Stomach smooth muscle (tissue), 2 donors: ENCODE data around the gene CELF6.

Experiments
- H3K27ac ChIP-seq: one replicate; pipeline ENCODE4 v1.7.0; 2013; ENCODE audit warnings: mild to moderate bottlenecking, low read length, inconsistent platforms
- H3K27me3 ChIP-seq, 2 donors: one replicate each; pipeline ENCODE4 v1.7.0; 2013; ENCODE audit warnings: low read length in 2 of 2; ENCODE audit not compliant: insufficient read depth in 2 of 2, control insufficient read depth in 1 of 2
- H3K36me3 ChIP-seq, 2 donors: one replicate each; pipeline ENCODE4 v1.7.0; 2013; ENCODE audit warnings: low read length in 2 of 2; ENCODE audit not compliant: control insufficient read depth in 2 of 2, insufficient read depth in 2 of 2
- H3K4me1 ChIP-seq: one replicate; pipeline ENCODE4 v1.7.0; 2013; ENCODE audit warnings: low read length; ENCODE audit not compliant: control insufficient read depth, insufficient read depth
- H3K4me3 ChIP-seq, 2 donors: one replicate each; pipeline ENCODE4 v1.7.0; 2013; ENCODE audit warnings: low read length in 2 of 2
- H3K9ac ChIP-seq, 2 donors: one replicate each; pipeline ENCODE4 v1.7.0; 2013; ENCODE audit warnings: low read length in 2 of 2, mild to moderate bottlenecking in 1 of 2
- H3K9me3 ChIP-seq, 2 donors: one replicate each; pipeline ENCODE4 v1.7.0; 2013; ENCODE audit warnings: low read length in 2 of 2; ENCODE audit not compliant: control insufficient read depth in 2 of 2
- donor health status: healthy.
- donor health status: Pancreatic carcinoma.

The CELF6 gene

GRCh38 chr15:72272213-72272996, 47.6 kb downstream of the CELF6 start, which contains the start of gene PARP6:
Gene PARP6, minus strand, starts transcription at chr15:72272554. Its CDS starts 5,077 bp downstream, at chr15:72267477.
- Histone ChIP-seq H3K4me3 (peak within 1 kb of the TSS; percentile 80 to 88), H3K9me3 (no peaks in the 10 kb centered on the region), H3K27me3 (no peaks in the 10 kb centered on the region), H3K9ac (peak within 1 kb of the TSS; percentile 92 to 94), H3K36me3 (peaks cover 5 to 7% of the 10 kb centered on the region in 2 donors), H3K4me1 (peaks cover 8% of the 10 kb centered on the region), H3K27ac (peak within 1 kb of the TSS; percentile 81)

GRCh38 chr15:72271895-72272212, 48.1 kb downstream of the CELF6 start:
- Histone ChIP-seq H3K4me3 (peak overlapping the region; percentile 80 to 88), H3K9me3 (no peaks in the 10 kb centered on the region), H3K9ac (peak overlapping the region; percentile 92 to 94), H3K27me3 (no peaks in the 10 kb centered on the region), H3K27ac (peak overlapping the region; percentile 81), H3K4me1 (peaks cover 8% of the 10 kb centered on the region), H3K36me3 (peaks cover 11 to 13% of the 10 kb centered on the region in 2 donors)

- Histone ChIP-seq H3K27ac (no peak overlapping the region), H3K9me3 (no peaks in the 10 kb centered on the region), H3K9ac (peak overlapping the region in 1 of 2 donors; percentile 92), H3K4me3 (peak overlapping the region; percentile 80 to 88), H3K36me3 (peaks cover 17 to 19% of the 10 kb centered on the region in 2 donors), H3K27me3 (no peaks in the 10 kb centered on the region), H3K4me1 (peaks cover 8% of the 10 kb centered on the region)
Observed at GRCh38 chr15:72271221-72271620, 48.7 kb downstream of the CELF6 start.

GRCh38 chr15:72269739-72270138, 50.2 kb downstream of the CELF6 start:
- Histone ChIP-seq H3K27ac (no peak overlapping the region), H3K27me3 (no peaks in the 10 kb centered on the region), H3K4me1 (peaks cover 8% of the 10 kb centered on the region), H3K4me3 (no peak overlapping the region), H3K9me3 (no peaks in the 10 kb centered on the region), H3K9ac (no peak overlapping the region), H3K36me3 (peaks cover 32 to 34% of the 10 kb centered on the region in 2 donors)

- Histone ChIP-seq H3K36me3 (peaks cover 72% of the 10 kb centered on the region in 2 donors), H3K9ac (no peak overlapping the region), H3K9me3 (no peaks in the 10 kb centered on the region), H3K4me3 (no peak overlapping the region), H3K27ac (no peak overlapping the region), H3K27me3 (no peaks in the 10 kb centered on the region), H3K4me1 (no peaks in the 10 kb centered on the region)
Observed at GRCh38 chr15:72265031-72265430, 54.9 kb downstream of the CELF6 start.

GRCh38 chr15:72252663-72253299, 67.2 kb downstream of the CELF6 start:
- Histone ChIP-seq H3K27me3 (no peaks in the 10 kb centered on the region), H3K27ac (no peak overlapping the region), H3K36me3 (peaks cover 62 to 77% of the 10 kb centered on the region in 2 donors), H3K9me3 (no peaks in the 10 kb centered on the region), H3K4me3 (no peak overlapping the region), H3K4me1 (no peaks in the 10 kb centered on the region), H3K9ac (no peak overlapping the region)

GRCh38 chr15:72249142-72249810, 70.7 kb downstream of the CELF6 start:
- Histone ChIP-seq H3K27ac (no peak overlapping the region), H3K27me3 (no peaks in the 10 kb centered on the region), H3K36me3 (peaks cover 41 to 54% of the 10 kb centered on the region in 2 donors), H3K4me1 (no peaks in the 10 kb centered on the region), H3K9me3 (no peaks in the 10 kb centered on the region), H3K9ac (no peak overlapping the region), H3K4me3 (no peak overlapping the region)

- H3K36me3 ChIP-seq: peaks cover 35 to 54% of the 10 kb centered on the region in 2 donors
- H3K9ac ChIP-seq: no peak overlapping the region
- no peak overlapping the region for H3K4me3 ChIP-seq
- H3K9me3 ChIP-seq: no peaks in the 10 kb centered on the region
- no peaks in the 10 kb centered on the region for H3K27me3 ChIP-seq
- no peaks in the 10 kb centered on the region for H3K4me1 ChIP-seq
- no peak overlapping the region for H3K27ac ChIP-seq
Observed at GRCh38 chr15:72248514-72248913, 71.4 kb downstream of the CELF6 start.

GRCh38 chr15:72242775-72243370, 77.1 kb downstream of the CELF6 start:
- Histone ChIP-seq H3K9me3 (no peaks in the 10 kb centered on the region), H3K4me3 (no peak overlapping the region), H3K27me3 (no peaks in the 10 kb centered on the region), H3K27ac (no peak overlapping the region), H3K4me1 (no peaks in the 10 kb centered on the region), H3K9ac (no peak overlapping the region), H3K36me3 (peaks cover 29 to 35% of the 10 kb centered on the region in 2 donors)

- H3K36me3 ChIP-seq: peaks cover 29 to 33% of the 10 kb centered on the region in 2 donors
- H3K9me3 ChIP-seq: no peaks in the 10 kb centered on the region
- H3K9ac ChIP-seq: no peak overlapping the region
- H3K4me3 ChIP-seq: no peak overlapping the region
- no peak overlapping the region for H3K27ac ChIP-seq
- no peaks in the 10 kb centered on the region for H3K27me3 ChIP-seq
- H3K4me1 ChIP-seq: no peaks in the 10 kb centered on the region
Observed at GRCh38 chr15:72239652-72240051, 80.3 kb downstream of the CELF6 start.
